ENCODE results near the gene GRAMD1A. TPM values are rescaled to one million over a fixed set of nuclear protein-coding genes. Genes with fewer than 3 reads are reported as not detected.
A peak's percentile ranks its signal among the peaks of the same experiment; 100 is the strongest.
"Not testable (repeated sequence)": the region's sequence is repeated elsewhere in the genome, so short reads cannot be mapped to it uniquely, and the experiment has no call there.

Gene GRAMD1A
- total RNA-seq, 2 donors from 2014 or later: 17.1 to 32.3 TPM

GRCh38 chr19:34997071-34997617 lies 3.0 kb upstream of the GRAMD1A start:
- ATAC-seq: no peak
- no peak for DNase-seq

GRCh38 chr19:34998224-34998623 lies 1.9 kb upstream of the GRAMD1A start:
- DNase-seq; intact Hi-C loops (cut with DNase I, micrococcal nuclease); ATAC-seq: not testable (repeated sequence)

More at GRCh38 chr19:34997071-34997617, 3.0 kb upstream of the GRAMD1A start:
- intact Hi-C loops (cut with DNase I, micrococcal nuclease): no loop called here

DNA sequence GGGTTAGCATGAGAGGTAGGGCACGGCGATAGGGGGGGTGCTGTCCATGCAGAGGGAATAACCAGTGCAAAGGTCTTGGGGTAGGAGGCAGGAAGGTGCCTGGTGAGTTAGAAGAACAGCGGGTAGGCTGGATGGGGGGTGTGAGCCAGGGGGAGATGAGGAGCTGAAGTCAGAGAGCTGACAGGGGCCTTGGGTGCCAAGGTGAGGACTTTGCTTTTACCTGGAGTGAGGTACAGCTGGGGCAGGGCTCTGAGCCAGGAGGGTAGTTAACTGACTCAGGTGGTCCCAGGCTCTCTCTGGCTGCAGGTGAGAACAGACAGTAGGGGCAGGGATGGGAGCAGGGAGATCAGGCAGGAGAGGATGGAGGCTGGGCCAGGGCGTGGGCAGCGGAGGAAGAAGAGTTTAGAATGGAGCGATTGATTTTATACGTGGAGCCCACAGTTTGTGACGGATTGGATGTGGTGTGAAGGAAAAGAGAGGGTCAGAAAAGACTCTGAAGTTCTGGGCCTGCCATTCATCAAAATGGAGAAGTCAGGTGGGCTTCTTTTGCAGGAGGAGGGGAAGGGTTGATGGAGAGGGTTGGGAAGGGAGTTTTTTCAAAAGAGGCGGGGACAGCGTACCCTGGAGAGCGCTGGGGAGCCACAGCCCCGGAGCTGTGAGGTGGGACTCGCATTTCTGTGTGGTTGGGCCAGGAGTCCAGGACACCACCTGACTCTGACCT lies 1.2 kb upstream of the GRAMD1A start:
- intact Hi-C loops (cut with DNase I, micrococcal nuclease): no loop called here
- no peak for ATAC-seq
- DNase-seq: peak in 1 of 2 donors; percentile 17

DNA sequence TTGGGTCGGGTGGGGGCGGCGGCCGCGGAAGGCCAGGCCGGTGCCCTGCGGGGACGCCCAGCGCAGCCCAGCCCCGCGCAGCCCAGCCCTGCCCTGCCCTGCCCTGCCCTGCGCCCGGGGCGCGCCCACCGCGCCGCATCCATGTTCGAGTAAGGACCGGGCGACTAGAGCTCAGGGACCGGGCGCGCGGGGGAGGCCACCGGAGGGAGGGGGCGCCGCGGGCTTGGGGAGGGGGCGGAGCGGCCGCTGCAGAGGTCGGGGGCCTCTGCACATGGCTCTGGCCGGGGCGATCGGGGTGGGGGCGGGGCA lies 169 bp downstream of the GRAMD1A start:
- ATAC-seq (peak; percentile 70), DNase-seq (peak in 1 of 2 donors; percentile 87)
- intact Hi-C loops (cut with DNase I, micrococcal nuclease): no loop called here

GRCh38 chr19:35000647-35001501 lies 751 bp downstream of the GRAMD1A start:
- ATAC-seq: peak; percentile 5
- DNase-seq: peak in 1 of 2 donors; percentile 45
- intact Hi-C loops (cut with DNase I, micrococcal nuclease): no loop called here

DNA sequence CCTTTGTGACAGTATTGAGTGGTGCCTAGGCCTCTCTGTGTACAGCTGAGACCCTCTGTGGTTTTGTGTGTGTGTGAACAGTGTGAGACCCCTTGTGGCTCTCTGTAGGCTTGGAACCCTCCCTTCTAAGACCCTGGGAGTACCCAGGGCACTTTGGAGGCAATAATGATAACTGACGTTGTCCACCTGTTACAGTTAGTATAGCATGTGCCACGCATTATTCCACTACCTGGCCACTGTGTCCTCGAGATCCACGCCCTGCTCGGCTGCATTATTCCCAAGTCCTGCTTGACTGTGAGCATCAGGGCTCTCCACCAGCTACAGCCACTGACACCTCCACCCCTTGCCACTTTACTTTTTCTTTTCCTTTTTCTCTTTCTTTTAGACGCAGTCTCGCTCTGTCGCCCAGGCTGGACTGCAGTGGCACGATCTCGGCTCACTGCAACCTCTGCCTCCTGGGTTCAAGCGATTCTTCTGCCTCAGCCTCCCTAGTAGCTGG lies 2.0 kb downstream of the GRAMD1A start:
- DNase-seq (no peak), ATAC-seq (no peak)
- intact Hi-C loops (cut with DNase I, micrococcal nuclease): no loop called here

DNA sequence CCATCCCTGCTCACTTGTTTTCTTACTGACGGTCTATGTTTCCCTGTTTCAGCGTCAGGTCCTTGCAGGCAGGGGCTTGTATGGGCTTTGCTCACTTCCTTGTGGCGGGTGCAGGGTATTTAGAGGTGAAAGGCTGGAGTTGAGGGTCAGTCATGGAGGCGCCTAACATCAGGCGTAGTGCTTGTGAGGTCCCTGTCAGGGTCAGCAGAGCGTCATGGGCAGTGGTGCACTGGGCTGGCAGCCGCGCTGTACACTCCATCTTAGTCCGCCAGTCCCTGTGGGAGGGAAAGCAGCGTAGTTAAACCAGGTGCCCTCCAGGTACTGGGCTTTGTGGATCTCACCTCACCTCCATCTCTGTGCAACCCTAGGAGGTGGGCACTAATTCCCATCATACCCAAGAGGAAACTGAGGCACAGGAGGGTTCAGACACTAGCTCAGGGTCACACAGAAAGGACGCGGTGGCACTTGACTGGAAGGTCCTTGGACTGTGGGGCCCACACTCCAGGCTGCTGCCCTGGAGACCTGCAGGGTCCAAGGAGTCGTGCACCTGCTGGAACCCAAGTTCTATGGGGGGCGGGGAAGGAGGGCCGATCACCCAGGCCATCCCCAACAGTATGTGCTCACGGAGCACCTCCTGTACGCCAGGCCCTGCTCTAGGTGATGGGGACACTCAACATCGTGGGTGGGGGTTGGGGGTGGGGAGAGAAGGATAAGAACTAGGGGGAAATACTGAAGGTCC lies 4.6 kb downstream of the GRAMD1A start:
- no peak for DNase-seq
- no peak for ATAC-seq

DNA sequence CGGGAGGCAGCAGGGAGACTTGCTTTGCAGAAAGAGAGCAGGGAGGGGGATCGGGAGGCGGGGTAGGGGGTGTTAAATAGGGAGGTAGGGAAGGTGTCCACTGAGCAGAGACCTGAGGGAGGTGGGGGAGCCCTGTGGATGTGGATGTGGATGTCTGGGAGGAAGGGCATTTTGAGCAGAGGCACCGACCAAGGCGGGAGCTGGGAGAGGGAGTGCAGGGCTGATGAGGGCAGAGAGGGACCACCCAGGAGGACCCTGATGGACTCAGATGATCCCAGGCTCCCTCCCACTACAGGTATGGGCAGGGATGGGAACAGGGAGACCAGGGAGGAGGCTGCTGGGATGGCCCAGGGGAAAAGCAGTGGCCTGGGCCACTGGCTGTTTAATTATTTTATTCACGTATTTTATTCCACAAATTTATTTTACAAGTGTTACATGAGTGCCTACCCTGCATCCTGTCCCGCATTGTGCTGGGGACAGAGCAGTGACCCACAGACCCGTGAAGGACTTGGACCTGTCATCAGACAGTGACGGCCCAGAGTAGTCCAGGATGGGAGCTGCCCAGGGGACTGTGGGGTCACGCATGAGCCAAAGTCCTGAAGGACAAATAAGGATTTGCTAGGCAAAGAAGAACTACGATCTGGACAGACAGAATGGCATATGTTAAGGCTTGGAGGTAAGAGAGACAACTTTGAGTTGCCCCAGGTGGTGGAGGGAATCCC lies 5.3 kb downstream of the GRAMD1A start:
- DNase-seq: no peak
- intact Hi-C loops (cut with DNase I, micrococcal nuclease): no loop called here
- no peak for ATAC-seq

More for the DNA sequence above, 4.6 kb downstream of the GRAMD1A start:
- intact Hi-C loops (cut with DNase I, micrococcal nuclease): no loop called here

GRCh38 chr19:35006007-35006341 lies 5.9 kb downstream of the GRAMD1A start:
- ATAC-seq; intact Hi-C loops (cut with DNase I, micrococcal nuclease); DNase-seq: not testable (repeated sequence)

- DNase-seq (peak; percentile 69 to 81), ATAC-seq (peak; percentile 82)
- intact Hi-C loops (cut with DNase I, micrococcal nuclease): no loop called here
These were observed 6.3 kb downstream of the GRAMD1A start for GRCh38 chr19:35006342-35006998.

GRCh38 chr19:35006999-35007365 lies 6.9 kb downstream of the GRAMD1A start:
- no peak for ATAC-seq
- intact Hi-C loops (cut with DNase I, micrococcal nuclease): no loop called here
- DNase-seq: no peak

DNA sequence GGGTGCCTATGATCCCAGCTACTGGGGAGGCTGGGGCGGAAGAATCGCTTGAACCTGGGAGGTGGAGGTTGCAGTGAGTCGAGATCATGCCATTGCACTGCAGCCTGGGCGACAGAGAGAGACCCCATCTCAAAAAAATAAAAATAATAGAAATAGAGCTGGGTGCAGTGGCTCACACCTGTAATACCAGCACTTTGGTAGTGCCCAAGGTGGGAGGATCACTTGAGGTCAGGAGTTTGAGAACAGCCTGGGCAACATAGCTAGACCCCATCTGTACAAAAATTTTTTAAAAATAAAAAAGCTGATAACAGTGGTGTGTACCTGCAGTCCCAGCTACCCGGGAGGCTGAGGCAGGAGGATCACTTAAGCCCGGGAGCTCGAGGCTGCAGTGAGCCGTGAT lies 7.3 kb downstream of the GRAMD1A start:
- DNase-seq; ATAC-seq; intact Hi-C loops (cut with DNase I, micrococcal nuclease): not testable (repeated sequence)

DNA sequence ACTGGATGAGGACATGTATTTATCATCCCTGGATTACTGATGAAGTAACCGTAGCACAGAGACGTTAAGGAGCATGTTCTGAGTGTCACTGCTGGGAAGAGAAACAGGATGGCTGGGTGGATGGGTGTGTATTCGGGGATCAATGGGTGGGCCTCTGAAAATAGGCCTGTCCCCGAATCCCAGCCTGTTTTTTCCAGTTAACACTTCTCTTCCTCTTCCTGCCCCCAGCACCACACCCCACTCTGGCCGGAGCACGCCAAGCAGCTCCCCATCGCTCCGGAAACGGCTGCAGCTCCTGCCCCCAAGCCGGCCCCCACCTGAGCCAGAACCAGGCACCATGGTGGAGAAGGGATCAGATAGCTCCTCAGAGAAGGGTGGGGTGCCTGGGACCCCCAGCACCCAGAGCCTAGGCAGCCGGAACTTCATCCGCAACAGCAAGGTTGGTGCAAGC lies 8.8 kb downstream of the GRAMD1A start:
- no peak for ATAC-seq
- intact Hi-C loops (cut with DNase I, micrococcal nuclease): no loop called here
- DNase-seq: no peak

GRCh38 chr19:35009424-35010415 lies 9.6 kb downstream of the GRAMD1A start:
- no peak for DNase-seq
- intact Hi-C loops (cut with DNase I, micrococcal nuclease): loop anchor here in 1 of 2 donors (5.0 kb wide), 1 partner anchor 37 kb away; no protein-coding TSS in a partner anchor
- ATAC-seq: no peak

- intact Hi-C loops (cut with DNase I, micrococcal nuclease): loop anchor here in 1 of 2 donors (5.0 kb wide), 1 partner anchor 39 kb away; no protein-coding TSS in a partner anchor
- ATAC-seq (no peak), DNase-seq (no peak)
These were observed 11.1 kb downstream of the GRAMD1A start for GRCh38 chr19:35011091-35011689.

All from left colon (tissue), 2 donors.